Measurements from ENCODE around the gene ARMCX4.
"Not testable (repeated sequence)": the region's sequence is repeated elsewhere in the genome, so short reads cannot be mapped to it uniquely, and the experiment has no call there.

Gene ARMCX4

GRCh38 chrX:101485212-101485949 lies at the start of gene ARMCX4:
Gene ARMCX4, plus strand, starts transcription at chrX:101485456. Its CDS starts 3,134 bp downstream, at chrX:101488590.
- peak; percentile 1 to 2 for DNase-seq (ENCODE audit: low read depth in 2 of 2)

GRCh38 chrX:101442085-101442484 lies 43.2 kb upstream of the ARMCX4 start:
- no peak for DNase-seq (ENCODE audit: low read depth in 2 of 2)

GRCh38 chrX:101449279-101449678 lies 36.0 kb upstream of the ARMCX4 start:
- no peak for DNase-seq (ENCODE audit: low read depth in 2 of 2)

GRCh38 chrX:101450085-101450484 lies 35.2 kb upstream of the ARMCX4 start:
- DNase-seq (ENCODE audit: low read depth in 2 of 2), result no peak

GRCh38 chrX:101450961-101451360 lies 34.3 kb upstream of the ARMCX4 start:
- no peak for DNase-seq (ENCODE audit: low read depth in 2 of 2)

GRCh38 chrX:101452056-101452455 lies 33.2 kb upstream of the ARMCX4 start:
- no peak for DNase-seq (ENCODE audit: low read depth in 2 of 2)

- no peak for DNase-seq (ENCODE audit: low read depth in 2 of 2)
Observed at GRCh38 chrX:101460669-101461068, 24.6 kb upstream of the ARMCX4 start.

- DNase-seq (ENCODE audit: low read depth in 2 of 2), result no peak
Observed at GRCh38 chrX:101462892-101463291, 22.4 kb upstream of the ARMCX4 start.

- DNase-seq (ENCODE audit: low read depth in 2 of 2), result no peak
Observed at GRCh38 chrX:101478366-101478765, 6.9 kb upstream of the ARMCX4 start.

- DNase-seq (ENCODE audit: low read depth in 2 of 2), result no peak
Observed at GRCh38 chrX:101482296-101482695, 3.0 kb upstream of the ARMCX4 start.

GRCh38 chrX:101483705-101484104 lies 1.6 kb upstream of the ARMCX4 start:
- DNase-seq (ENCODE audit: low read depth in 2 of 2), result no peak

- DNase-seq (ENCODE audit: low read depth in 2 of 2), result no peak
Observed at GRCh38 chrX:101484135-101484534, 1.1 kb upstream of the ARMCX4 start.

- no peak for DNase-seq (ENCODE audit: low read depth in 2 of 2)
Observed at GRCh38 chrX:101488796-101489195, 3.5 kb downstream of the ARMCX4 start.

GRCh38 chrX:101491943-101492342 lies 6.7 kb downstream of the ARMCX4 start:
- DNase-seq (ENCODE audit: low read depth in 2 of 2), result no peak

- DNase-seq (ENCODE audit: low read depth in 2 of 2), result no peak
Observed at GRCh38 chrX:101493225-101493624, 8.0 kb downstream of the ARMCX4 start.

GRCh38 chrX:101502929-101503328 lies 17.7 kb downstream of the ARMCX4 start:
- DNase-seq (ENCODE audit: low read depth in 2 of 2), result not testable (repeated sequence)

GRCh38 chrX:101507372-101507771 lies 22.1 kb downstream of the ARMCX4 start:
- DNase-seq (ENCODE audit: low read depth in 2 of 2), result no peak

- DNase-seq (ENCODE audit: low read depth in 2 of 2), result no peak
Observed at GRCh38 chrX:101507986-101508385, 22.7 kb downstream of the ARMCX4 start.

GRCh38 chrX:101530944-101531343 lies 45.7 kb downstream of the ARMCX4 start:
- no peak for DNase-seq (ENCODE audit: low read depth in 2 of 2)
